Placental pericyte (primary cell): ENCODE results near the gene ASF1B. TPM values are rescaled to one million over a fixed set of nuclear protein-coding genes. Genes with fewer than 3 reads are reported as not detected.

Experiments used
- total RNA-seq: library from RNA; depleted of rRNA; stranded (reverse); fragments of >200 nt; gene quantifications from 2 replicates; pipeline ENCODE4 v1.2.3, GENCODE V29; 2012

Gene ASF1B
- total RNA-seq: 0.44 and 30.5 TPM in 2 replicates

DNA sequence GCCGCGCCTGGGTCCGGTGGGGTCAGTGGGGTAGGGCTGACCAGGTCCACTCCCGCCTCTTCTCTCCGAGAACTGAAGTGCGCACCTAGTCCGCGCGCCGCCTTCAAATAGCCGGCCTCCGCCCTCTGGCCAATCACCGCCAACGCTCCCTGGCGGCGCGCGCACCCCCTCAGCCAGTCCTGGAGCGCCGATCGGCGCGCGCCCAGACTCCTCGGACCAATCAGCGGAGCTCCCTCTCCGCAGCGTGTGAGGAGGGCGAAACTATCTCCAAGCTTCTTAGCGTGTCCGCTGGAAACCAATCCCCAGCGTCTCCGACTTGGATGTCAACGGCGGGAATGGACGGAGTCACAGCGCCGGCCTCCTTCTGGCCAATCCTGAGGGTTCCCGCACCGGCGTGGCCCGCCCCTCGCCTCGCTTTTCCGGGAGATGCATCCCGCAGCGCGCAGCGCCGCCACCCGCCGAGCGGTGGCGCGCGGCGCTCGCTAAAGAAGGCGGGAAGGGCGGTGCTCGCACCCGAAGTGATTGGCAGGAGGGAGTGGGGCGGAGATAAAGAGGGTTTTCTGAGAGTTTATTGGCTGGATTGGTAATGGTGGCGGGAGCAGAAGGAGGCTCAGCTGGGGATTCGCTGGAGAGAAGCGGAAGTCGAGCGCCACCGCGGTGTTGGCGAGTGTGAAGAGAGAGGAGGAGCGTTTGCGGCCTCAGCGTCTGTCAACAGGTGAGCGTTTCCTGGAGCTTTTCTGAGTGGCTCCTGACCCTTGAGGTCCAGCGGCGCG, at the start of gene ASF1B:
Gene ASF1B (minus strand): TSS at position 81 of the 773 bp plus-strand sequence. CDS start 133 bp downstream, outside the sequence.

DNA sequence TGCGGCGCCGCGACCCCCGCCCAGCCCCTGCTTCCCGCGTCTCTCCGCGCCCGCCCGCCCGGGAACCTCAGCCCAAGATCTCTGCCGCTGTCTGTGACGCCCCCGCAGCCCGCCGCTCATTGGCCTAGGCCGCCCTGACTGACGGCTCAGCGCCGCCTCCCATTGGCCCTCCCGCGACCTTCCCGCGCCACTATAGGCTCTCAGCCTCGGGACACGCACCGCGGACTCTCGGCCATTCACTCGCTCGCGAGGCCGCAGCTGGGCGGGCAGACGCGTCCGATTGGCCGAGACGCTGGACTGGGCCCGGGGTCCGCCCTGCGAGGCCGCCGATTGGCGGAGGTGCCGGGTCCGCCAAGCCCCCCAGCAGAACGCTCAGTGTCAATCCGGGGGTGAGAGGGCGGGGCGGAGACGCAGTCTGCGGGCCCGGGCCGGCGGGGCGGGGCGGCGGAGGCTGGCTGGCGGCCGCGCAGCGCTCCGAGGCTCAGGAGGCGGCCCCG, 18.7 kb downstream of the ASF1B start, which contains the start of gene PRKACA:
Gene PRKACA (minus strand): TSS at position 95 of the 497 bp plus-strand sequence. CDS start 215 bp downstream, outside the sequence.

DNA sequence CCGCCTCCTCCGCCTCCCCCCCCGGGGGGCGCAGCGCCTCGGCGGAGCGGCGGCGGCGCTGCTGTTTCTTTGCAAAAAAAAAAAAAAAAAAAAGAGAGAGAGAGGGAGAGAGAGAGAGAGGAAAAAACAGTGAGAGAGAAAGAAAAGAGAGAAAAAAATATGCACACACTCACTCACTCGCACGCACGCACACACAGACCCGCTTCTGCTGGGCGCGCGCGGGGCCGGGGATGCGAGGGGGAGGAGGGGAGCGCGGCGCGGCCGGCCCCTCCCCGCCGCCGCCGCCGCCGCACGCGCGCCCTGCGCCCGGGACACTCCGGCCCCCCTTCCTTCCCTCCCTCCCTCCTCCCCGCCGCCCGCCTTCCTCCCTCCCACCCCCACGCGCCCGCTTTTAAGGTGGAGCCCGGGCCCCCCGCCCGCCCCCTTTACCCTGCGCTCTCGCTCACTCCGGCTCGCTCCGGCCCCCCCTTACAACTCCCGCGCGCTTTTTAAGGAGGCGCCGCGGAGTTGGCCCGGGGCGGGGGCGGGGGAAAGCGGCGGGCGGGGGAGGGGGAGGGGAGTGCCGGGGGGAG, 45.8 kb downstream of the ASF1B start, which contains the start of gene SAMD1:
Gene SAMD1 (minus strand): TSS at position 243 of the 572 bp plus-strand sequence.

DNA sequence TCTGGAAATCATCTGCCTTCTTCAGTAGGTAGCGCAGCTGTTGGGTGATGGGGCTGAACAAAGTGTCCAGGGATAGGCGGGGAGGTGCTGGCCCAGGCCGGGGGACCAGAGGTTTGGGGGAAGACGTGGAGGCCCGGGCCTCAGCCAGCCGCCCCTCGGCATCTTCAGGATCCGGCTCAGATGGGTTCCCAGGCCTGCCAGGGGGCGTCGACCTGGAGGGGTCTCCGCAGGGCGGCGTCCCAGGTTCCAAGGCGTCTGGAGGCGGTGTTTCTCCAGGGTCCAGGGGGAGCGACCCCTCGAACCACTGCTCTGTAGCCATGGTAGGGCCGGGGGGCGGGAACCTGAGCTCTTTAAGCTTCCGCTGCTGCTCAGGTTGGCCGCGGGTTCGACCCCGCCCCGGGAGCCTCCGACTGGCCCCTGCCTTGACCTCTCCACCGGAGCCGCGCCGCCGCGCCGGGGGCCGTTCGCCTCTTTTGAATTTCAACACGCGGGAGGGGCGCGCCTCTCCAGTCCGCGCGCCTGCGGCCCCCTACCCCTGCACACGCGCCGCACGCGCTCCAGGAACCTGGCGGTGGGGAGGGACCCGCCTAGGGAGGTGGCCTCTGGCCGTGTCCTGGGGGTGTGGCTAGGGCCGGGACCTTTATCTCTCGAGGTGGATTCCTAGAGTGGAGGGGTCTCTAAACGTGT, 50.9 kb downstream of the ASF1B start, which contains the start of gene C19orf67:
Gene C19orf67 (minus strand): TSS at position 475 of the 687 bp plus-strand sequence. CDS start 156 bp downstream, at position 319.

DNA sequence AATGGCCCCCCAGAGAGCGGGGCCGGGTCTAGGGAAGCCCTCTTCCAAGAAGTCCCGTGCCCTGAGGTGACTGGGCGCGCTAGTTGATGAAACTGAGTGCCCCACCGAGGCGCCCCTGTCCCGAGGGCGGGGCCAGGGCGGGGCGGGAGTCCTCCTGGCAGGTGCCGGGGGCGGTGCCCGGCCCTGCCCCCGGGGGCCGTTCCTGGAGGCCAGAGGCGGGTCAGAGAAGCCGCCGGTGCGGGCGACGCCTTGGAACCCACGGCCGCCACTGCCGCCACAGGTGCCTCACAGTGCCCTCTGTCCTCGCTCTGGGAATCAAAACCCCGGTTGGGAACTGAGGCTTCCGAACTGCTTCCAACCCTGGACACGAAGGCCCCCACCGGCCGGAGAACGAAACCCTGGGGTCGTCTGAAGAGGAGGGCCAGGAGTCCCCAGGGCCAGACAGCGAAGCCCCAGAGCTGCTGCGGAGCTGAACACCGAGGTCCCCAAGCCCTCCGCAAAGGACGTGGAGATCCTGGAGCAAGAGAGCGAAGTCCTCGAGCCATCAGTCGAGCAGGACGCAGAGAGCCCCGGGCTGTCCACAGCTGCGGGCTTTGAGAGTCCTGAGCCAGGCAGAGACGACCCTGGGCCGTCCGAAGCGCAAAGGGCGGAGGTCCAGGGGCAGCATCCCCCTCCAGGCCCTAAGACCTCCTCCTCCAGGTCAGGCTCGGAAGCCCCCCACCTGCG, 63.7 kb downstream of the ASF1B start, which contains the start of gene MISP3:
Gene MISP3 (plus strand): TSS at position 252 of the 726 bp plus-strand sequence. CDS start 524 bp downstream, outside the sequence.

Other genes with a start within 250 kb of the ASF1B start
- 0.43 and 0.44 TPM in 2 replicates for gene BRME1, start 230.5 kb downstream of the ASF1B start, total RNA-seq
- 18.6 and 21.4 TPM in 2 replicates for gene CC2D1A, start 230.4 kb downstream of the ASF1B start, total RNA-seq
- gene PODNL1, start 198.2 kb downstream of the ASF1B start, total RNA-seq: 1.6 and 4.4 TPM in 2 replicates
- 11.2 and 35.1 TPM in 2 replicates for gene DCAF15, start 184.1 kb downstream of the ASF1B start, total RNA-seq
- 5.9 and 6.1 TPM in 2 replicates for gene RFX1, start 130.3 kb downstream of the ASF1B start, total RNA-seq
- gene RLN3, start 108.4 kb downstream of the ASF1B start, total RNA-seq: not detected in 2 replicates
- gene IL27RA, start 104.8 kb downstream of the ASF1B start, total RNA-seq: 0.88 and 2.4 TPM in 2 replicates
- gene PALM3, start 74.5 kb downstream of the ASF1B start, total RNA-seq: 0.22 TPM in 1 of 2 replicates, not detected in the other
- under 0.01 and 0.43 TPM in 2 replicates for gene MISP3, start 63.8 kb downstream of the ASF1B start, total RNA-seq
- not detected in 2 replicates for gene C19orf67, start 50.8 kb downstream of the ASF1B start, total RNA-seq
- gene SAMD1, start 45.8 kb downstream of the ASF1B start, total RNA-seq: 24.1 and 31.6 TPM in 2 replicates
- gene PRKACA, start 18.8 kb downstream of the ASF1B start, total RNA-seq: 47.5 and 73.6 TPM in 2 replicates
- 2.6 and 2.8 TPM in 2 replicates for gene ADGRL1, start 69.6 kb upstream of the ASF1B start, total RNA-seq
- 33.9 and 104 TPM in 2 replicates for gene ADGRE5, start 244.9 kb upstream of the ASF1B start, total RNA-seq